ENCODE results near the gene TRIM44.

DNA sequence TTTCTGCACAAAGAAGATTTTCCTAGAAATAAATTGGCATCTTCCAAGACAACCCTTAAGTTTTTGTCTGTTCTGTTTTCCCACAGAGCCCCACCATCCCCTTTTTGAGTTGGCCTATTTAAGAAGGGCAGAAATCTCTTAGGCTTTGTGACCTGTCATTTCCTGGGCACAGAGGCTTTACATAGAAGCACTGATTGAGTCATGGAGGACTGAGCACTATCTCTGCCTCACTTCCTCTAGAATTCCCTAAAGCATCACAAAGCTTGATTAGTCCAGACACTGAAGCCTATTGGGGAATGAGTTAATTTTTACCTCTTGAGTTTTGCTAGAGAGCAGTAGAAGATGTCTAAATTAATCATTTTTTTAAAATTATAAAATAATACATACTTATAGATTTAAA is 25.4 kb downstream of the TRIM44 start:
- TF ChIP-seq, protein P1, sequence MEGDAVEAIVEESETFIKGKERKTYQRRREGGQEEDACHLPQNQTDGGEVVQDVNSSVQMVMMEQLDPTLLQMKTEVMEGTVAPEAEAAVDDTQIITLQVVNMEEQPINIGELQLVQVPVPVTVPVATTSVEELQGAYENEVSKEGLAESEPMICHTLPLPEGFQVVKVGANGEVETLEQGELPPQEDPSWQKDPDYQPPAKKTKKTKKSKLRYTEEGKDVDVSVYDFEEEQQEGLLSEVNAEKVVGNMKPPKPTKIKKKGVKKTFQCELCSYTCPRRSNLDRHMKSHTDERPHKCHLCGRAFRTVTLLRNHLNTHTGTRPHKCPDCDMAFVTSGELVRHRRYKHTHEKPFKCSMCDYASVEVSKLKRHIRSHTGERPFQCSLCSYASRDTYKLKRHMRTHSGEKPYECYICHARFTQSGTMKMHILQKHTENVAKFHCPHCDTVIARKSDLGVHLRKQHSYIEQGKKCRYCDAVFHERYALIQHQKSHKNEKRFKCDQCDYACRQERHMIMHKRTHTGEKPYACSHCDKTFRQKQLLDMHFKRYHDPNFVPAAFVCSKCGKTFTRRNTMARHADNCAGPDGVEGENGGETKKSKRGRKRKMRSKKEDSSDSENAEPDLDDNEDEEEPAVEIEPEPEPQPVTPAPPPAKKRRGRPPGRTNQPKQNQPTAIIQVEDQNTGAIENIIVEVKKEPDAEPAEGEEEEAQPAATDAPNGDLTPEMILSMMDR (IDR thresholded peaks at IDR 0.05): no peak
- TF ChIP-seq POLR2A (IDR thresholded peaks at IDR 0.05): no peak

Measured in testis (tissue), 2 donors.